Esophagus muscularis mucosa (tissue), 4 donors: ENCODE results near the gene ADAMTS19. TPM values are rescaled to one million over a fixed set of nuclear protein-coding genes. Genes with fewer than 3 reads are reported as not detected.

Experiments
- DNase-seq: peaks from one replicate; pipeline ENCODE4 v3.0.0-alpha.2; 2017; ENCODE audit errors: extremely low spot score
- H3K27ac ChIP-seq, 4 donors: fragments of 200-600 bp; sonication (generic); replicated peaks in 1 of 4; 1 replicate in 3 of 4; 2 replicates in 1 of 4; pipeline ENCODE4 v1.5.1; 2016 to 2019; ENCODE audit warnings: mild to moderate bottlenecking in 1 of 4
- H3K27me3 ChIP-seq, 4 donors: fragments of 200-600 bp; sonication (generic); one replicate each; pipeline versions ENCODE4 v1.5.1 to v1.6.0; 2016 to 2019
- H3K36me3 ChIP-seq, 4 donors: fragments of 200-600 bp; sonication (generic); one replicate each; pipeline ENCODE4 v1.5.1; 2016 to 2019
- H3K4me1 ChIP-seq, 4 donors: fragments of 200-600 bp; sonication (generic); one replicate each; pipeline ENCODE4 v1.5.1; 2016 to 2019
- H3K4me3 ChIP-seq, 4 donors: fragments of 200-600 bp; sonication (generic); 1 replicate in 2 of 4; 2 replicates in 2 of 4; pipeline ENCODE4 v1.5.1; 2016 to 2019; ENCODE audit warnings: mild to moderate bottlenecking in 4 of 4, moderate library complexity in 1 of 4
- H3K9me3 ChIP-seq, 4 donors: fragments of 200-600 bp; sonication (generic); 1 replicate in 3 of 4; 2 replicates in 1 of 4; pipeline ENCODE4 v1.5.1; 2016 to 2019
- EP300 ChIP-seq: sonication (generic); formaldehyde crosslinking; IDR thresholded peaks from one replicate; pipeline ENCODE4 v1.6.1; 2017; ENCODE audit warnings: antibody characterized with exemption
- POLR2A ChIP-seq: fragments of 450-650 bp; IDR thresholded peaks from one replicate; pipeline ENCODE4 v1.6.1; 2017; ENCODE audit warnings: antibody characterized with exemption, moderate library complexity, mild to moderate bottlenecking, low read depth
- POLR2AphosphoS5 ChIP-seq, 2 donors: sonication (generic); formaldehyde crosslinking; IDR thresholded peaks; one replicate each; pipeline ENCODE4 v1.6.1; 2017; ENCODE audit warnings: antibody characterized with exemption in 2 of 2
- WGBS: methylation state at CpG from one replicate; pipeline ENCODE4 v1.1.5; 2018; 5-methylcytosine and 5-hydroxymethylcytosine counted together
- intact Hi-C: fragments of 100-400 bp; cut with DNase I; formaldehyde crosslinking; loops from one replicate; pipeline ENCODE4 v1.15.1; 2023
- total RNA-seq, 4 donors: library from RNA; depleted of rRNA; stranded (reverse); fragments of >200 nt; gene quantifications; one replicate each; pipeline versions ENCODE4 v1.1.0 to v1.2.1, GENCODE V29; 2016
- TF ChIP-seq, protein P1 (sequence below), 3 experiments: fragments of 200-600 bp in 2 of 3; fragments of 450-650 bp in 1 of 3; sonication (generic) in 2 of 3; IDR thresholded peaks; one replicate each; pipeline ENCODE4 v1.5.1; 2017 to 2019; ENCODE audit warnings: antibody characterized with exemption in 3 of 3, mild to moderate bottlenecking in 2 of 3, moderate library complexity in 1 of 3

ADAMTS19 gene
- total RNA-seq, 4 donors from 2014 or later, result 8.5 to 23.4 (median 10.9) TPM

DNA sequence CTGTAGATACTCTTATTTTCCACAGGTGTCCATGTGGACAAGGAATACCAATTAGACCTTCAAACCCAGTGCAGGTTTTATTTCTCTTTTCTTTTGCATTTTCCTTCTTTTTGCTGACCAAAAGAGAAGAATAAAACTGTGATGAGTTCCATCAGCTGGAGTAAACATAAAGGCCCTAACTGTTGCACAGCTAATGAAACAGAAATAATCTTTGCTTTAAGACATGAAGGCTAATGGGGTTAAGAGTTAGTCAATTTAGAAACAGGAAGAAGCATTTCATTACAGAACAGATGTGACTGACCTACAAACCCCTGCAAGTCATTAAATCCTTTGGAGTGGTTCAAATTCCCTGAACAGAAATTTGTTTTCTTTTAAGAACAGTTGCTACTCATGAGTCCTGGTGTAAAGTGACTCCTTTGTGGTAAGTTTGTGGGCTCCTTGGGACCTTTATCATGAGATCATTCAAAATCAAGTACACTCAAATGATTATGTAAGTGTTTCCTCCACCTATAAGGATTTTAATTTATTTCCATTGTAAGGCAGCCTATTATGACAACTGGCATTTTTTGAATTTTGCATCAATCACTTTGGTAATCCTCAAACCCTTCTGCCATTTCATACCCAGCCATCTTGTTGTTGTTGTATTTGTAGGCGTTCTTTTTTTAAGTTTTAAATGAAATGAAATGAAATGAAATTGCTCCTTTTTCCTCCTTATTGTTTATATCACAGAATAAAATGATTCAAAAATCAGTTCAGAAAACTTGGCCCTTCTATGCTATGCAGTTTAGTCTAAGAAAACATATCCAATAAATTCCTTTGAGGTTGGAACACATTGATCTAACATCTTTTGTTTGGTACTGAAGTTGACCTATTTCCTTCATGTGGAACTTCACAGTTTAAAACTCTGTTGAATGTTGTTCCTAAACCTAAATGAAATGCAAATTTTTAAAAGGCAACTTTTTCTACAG is 289.1 kb downstream of the ADAMTS19 start:
- 78% methylated on average over 1 of the region's 1 CpG for WGBS
- TF ChIP-seq, protein P1, sequence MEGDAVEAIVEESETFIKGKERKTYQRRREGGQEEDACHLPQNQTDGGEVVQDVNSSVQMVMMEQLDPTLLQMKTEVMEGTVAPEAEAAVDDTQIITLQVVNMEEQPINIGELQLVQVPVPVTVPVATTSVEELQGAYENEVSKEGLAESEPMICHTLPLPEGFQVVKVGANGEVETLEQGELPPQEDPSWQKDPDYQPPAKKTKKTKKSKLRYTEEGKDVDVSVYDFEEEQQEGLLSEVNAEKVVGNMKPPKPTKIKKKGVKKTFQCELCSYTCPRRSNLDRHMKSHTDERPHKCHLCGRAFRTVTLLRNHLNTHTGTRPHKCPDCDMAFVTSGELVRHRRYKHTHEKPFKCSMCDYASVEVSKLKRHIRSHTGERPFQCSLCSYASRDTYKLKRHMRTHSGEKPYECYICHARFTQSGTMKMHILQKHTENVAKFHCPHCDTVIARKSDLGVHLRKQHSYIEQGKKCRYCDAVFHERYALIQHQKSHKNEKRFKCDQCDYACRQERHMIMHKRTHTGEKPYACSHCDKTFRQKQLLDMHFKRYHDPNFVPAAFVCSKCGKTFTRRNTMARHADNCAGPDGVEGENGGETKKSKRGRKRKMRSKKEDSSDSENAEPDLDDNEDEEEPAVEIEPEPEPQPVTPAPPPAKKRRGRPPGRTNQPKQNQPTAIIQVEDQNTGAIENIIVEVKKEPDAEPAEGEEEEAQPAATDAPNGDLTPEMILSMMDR (IDR thresholded peaks at IDR 0.05), result no peak
- TF ChIP-seq EP300 (no peak), POLR2AphosphoS5 (IDR thresholded peaks at IDR 0.05) (no peak), POLR2A (no peak)
- intact Hi-C loops, result no loop called here
- DNase-seq, result no peak
- H3K36me3 ChIP-seq, result no peaks in the 10 kb centered on the region
- no peak overlapping the region for H3K27ac ChIP-seq
- no peaks in the 10 kb centered on the region for H3K9me3 ChIP-seq
- no peaks in the 10 kb centered on the region for H3K27me3 ChIP-seq
- no peaks in the 10 kb centered on the region for H3K4me1 ChIP-seq
- no peak overlapping the region for H3K4me3 ChIP-seq

DNA sequence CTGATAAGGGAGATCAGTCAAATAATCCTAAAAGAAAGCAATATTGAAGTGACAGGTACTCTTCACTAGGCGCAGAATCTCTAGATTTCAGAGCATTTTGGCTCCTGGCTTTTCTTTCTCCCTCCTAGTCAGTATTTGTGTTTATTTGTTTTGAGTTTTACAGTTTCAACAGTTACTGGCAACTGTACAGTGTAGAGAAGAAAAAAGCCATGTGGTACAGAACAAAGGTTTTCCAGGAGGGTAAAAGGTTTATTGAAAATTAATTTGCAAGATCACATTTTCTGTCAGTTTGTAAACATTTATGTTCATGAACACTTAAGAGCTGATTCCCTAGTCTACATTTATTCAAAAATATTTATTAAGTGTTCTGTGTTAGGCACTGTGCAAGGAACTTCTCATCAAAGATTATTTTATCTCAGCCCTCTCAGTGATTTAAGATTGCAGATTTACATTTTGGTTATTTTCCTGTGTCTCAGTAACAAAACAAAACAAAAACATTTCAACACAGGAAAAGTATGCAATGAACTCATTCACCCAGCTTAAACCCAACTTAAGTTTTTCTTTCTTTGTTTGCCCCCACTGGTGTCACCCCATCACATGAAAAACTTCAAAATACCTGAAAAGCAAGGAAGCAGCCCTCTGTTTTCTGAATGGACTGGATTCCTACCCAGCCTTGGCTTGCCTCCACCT is 300.7 kb downstream of the ADAMTS19 start:
- WGBS, result 94% methylated on average over 1 of the region's 1 CpG
- no peak for DNase-seq
- Histone ChIP-seq H3K36me3 (no peaks in the 10 kb centered on the region), H3K9me3 (no peaks in the 10 kb centered on the region), H3K27me3 (no peaks in the 10 kb centered on the region), H3K27ac (no peak overlapping the region), H3K4me3 (no peak overlapping the region), H3K4me1 (no peaks in the 10 kb centered on the region)
- intact Hi-C loops, result loop anchor here (10.0 kb wide), 1 partner anchor 856 kb away; no protein-coding TSS in a partner anchor
- TF ChIP-seq EP300 (no peak), POLR2A (no peak), POLR2AphosphoS5 (IDR thresholded peaks at IDR 0.05) (no peak)
- TF ChIP-seq, protein P1 (IDR thresholded peaks at IDR 0.05), result no peak

DNA sequence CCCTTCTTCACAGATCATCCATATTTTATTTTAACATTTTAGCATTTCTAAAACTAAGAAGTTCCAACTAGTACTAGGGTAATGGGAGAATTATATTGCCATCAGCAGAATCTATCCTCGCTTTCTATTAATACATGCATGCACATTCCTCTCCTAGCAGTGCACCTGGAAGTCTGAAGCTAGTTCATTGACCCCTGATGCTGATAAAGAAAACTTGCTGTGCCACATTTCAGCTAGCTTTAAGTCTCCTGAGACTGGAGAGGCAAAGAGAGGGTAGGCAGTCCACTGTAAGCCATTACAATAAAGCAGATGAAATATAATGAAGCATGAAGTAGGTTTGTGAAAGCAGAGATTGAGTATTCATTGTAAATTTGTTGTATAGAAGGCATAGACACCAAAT is 303.6 kb downstream of the ADAMTS19 start:
- intact Hi-C loops, result loop anchor here (10.0 kb wide), 1 partner anchor 859 kb away; no protein-coding TSS in a partner anchor
- no peaks in the 10 kb centered on the region for H3K4me1 ChIP-seq
- no peak overlapping the region for H3K4me3 ChIP-seq
- WGBS, result 88% methylated on average over 1 of the region's 1 CpG
- no peaks in the 10 kb centered on the region for H3K27me3 ChIP-seq
- H3K36me3 ChIP-seq, result no peaks in the 10 kb centered on the region
- TF ChIP-seq EP300 (no peak), POLR2AphosphoS5 (IDR thresholded peaks at IDR 0.05) (no peak), POLR2A (no peak)
- TF ChIP-seq, protein P1 (IDR thresholded peaks at IDR 0.05), result no peak
- no peak overlapping the region for H3K27ac ChIP-seq
- no peak for DNase-seq
- H3K9me3 ChIP-seq, result no peaks in the 10 kb centered on the region

DNA sequence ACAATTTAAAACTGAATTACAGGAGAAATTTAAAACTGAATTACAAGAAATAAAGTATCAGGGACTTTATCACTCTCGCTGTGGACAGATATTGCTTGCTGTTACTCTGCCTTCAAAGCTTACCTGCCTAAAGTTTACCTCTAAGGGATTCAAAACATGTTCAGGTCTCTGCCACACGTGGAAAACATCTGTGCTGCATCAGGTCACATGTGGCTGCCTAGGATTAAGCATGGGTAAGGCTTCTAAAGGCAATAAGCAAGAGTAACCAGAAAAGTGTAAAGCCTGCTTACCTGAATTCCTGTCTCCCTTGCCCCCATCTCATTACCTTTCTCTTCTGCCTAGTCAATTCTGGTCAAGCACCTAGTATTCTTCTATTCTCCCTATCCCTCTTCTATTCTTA is 306.7 kb downstream of the ADAMTS19 start:
- WGBS, result 86% methylated on average over 2 of the region's 2 CpGs

More for the DNA sequence above, 306.7 kb downstream of the ADAMTS19 start:
- H3K9me3 ChIP-seq, result no peaks in the 10 kb centered on the region
- no peak overlapping the region for H3K27ac ChIP-seq
- no peaks in the 10 kb centered on the region for H3K36me3 ChIP-seq
- H3K27me3 ChIP-seq, result no peaks in the 10 kb centered on the region
- peaks cover 0 to 6% (median 0%) of the 10 kb centered on the region in 4 donors for H3K4me1 ChIP-seq
- intact Hi-C loops, result loop anchor here (5.0 to 10.0 kb wide), 3 partner anchors 369 to 862 kb away; no protein-coding TSS in a partner anchor
- TF ChIP-seq, protein P1 (IDR thresholded peaks at IDR 0.05), result no peak
- no peak for TF ChIP-seq POLR2AphosphoS5 (IDR thresholded peaks at IDR 0.05)
- TF ChIP-seq EP300, result no peak
- no peak for TF ChIP-seq POLR2A
- no peak for DNase-seq
- no peak overlapping the region for H3K4me3 ChIP-seq
